GM19035 (cell line): ENCODE data around the gene DCX.
"Not testable (repeated sequence)": the region's sequence is repeated elsewhere in the genome, so short reads cannot be mapped to it uniquely, and the experiment has no call there.

ENCODE experiments used
- ATAC-seq: cut with Tn5 transposase; IDR thresholded peaks from one replicate; pipeline ENCODE4 v1.9.1; 2021; ENCODE audit not compliant: unreplicated experiment

DCX gene

DNA sequence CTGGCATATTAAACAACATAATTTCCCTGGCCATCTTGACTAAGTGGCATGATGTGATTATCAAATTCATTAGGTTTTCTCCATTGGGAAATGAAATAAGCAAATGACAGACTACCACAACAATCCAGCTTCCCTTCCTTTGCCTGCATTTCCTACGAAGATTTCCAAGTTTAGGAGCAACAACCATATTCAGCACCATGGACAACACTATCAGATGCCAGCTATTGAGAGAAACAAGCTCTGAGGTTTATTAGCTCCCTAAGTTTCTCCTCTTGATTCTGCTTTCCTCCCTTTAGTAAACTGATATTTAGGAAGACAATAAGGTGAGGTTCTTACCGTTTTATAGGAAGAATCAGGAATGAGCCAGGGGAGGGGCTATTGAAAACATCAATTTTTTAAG lies 36.2 kb downstream of the DCX start:
- no peak for ATAC-seq

DNA sequence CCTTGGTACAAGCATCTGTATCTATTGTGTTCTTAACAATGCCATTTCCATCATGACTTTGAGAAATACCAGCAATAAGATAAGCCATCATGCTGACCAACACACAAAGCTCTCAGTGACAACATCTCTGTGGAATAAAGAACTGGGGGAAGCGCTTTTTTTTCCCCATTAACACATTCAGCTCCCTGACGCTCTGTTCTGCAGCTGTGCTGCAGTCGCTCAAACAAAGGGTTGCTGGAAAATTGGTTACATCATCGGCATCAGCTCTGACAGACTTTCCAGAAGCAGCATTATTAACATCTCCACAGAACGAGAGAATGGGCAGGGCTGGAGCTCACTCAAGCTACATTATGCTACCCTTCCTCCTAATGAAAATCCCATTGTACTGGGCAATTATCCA lies 39.9 kb downstream of the DCX start:
- no peak for ATAC-seq

DNA sequence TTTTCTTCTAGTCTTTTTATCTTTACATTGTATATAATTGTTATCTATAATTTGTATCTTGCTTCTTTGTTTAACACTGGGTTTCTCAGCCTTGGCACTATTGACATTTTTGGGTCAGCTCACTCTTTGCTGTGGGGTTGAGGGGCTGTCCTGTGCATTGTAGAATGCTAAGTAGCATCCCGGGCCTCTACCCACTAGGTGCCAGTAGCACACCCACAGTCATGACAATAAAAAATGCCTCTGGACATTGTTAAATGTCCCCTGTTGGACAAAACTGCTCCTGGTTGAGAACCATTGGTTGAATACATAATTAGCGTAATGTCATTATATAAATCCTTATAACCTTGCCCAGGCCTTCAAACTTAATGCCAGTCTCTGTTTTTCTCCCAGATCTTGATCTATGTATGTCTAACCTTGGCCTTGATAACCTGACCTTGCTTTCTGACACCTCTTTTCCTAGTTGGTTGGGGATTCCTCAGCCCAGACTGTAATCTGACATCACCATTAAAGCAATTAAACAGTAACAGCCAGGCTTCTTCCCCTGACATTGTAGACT lies 46.1 kb downstream of the DCX start:
- no peak for ATAC-seq

DNA sequence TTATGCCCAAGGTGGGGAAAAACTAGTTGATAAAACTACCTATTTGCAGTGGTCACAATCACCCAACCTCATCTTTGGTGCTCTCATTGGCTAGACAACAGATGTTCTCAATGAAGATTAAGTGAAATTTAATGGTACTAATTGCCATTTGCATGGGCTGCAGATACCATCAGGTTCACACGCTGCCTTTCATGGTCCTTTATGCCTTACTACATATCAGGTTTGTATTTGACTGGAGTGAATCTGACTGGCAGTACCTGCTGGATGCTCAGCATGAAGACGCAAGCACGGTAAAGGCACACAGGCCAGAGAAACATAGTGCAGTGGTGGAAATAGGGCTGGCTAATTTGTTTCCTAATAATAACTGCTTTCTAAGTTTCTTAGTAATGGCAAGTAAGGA lies 48.3 kb downstream of the DCX start:
- no peak for ATAC-seq

DNA sequence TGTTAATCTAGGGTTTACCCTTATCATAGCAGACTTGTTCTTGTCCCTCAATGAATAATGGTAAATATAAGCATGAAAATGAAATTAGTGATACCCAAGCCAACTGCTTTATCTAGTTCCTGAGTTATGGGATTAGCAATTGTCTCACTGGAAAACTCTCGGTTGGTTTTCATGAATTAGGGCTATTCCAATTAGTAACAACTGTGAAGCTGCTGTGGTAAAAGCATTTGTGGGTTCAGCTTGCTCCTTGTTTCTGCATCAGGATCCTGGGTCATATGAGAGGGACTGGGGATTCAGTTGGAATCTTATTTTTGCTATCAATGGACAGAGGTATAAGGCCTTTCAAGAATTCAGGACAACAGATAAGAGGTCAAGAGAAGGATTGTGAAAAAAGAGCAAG lies 50.2 kb downstream of the DCX start:
- no peak for ATAC-seq

DNA sequence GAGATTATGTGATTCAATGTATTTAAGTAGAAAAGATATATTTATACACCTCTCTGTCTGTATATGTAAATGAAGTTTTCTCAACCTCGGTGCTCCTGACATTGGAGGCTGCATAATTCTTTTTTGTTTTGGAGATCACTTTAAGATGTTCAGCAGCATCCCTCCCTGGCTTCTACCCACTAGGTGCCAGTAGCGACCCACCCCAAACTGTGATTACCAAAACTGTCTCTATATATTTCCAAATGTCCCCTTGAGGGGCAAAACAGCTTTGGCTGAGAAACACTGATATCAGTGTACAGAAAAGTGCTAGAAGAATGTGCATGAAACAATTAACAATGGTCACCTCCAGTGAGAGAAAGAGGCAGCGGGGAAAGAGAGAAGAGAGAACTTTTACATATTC lies 51.2 kb downstream of the DCX start:
- ATAC-seq = no peak

DNA sequence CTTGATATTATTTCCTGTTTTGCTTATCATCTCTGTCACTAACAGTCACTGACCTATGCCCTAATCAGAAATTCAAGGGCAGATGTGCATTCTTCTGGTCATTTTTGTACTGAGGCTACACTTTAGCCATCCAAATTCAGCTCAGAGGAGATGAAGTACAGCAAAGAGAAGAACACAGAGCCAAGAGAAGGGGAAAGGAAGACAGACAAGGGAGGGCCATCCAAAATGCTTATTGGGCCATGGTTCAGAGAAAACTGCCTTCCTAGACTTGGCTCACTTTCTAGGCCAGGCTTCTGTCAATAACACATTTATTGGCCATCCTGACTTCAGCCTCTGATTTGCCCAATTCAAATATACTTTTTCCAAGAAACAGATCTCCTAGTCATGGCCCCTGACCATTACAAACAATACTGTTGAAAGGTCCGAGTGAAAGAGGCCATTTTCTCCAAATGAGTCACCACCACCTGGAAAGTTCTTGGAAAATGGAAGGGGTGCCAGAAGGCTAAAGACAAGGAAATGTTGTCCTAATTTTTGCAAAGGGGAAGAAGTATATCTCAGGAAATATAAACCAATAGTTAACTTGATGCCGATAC lies 56.4 kb downstream of the DCX start:
- ATAC-seq = no peak

DNA sequence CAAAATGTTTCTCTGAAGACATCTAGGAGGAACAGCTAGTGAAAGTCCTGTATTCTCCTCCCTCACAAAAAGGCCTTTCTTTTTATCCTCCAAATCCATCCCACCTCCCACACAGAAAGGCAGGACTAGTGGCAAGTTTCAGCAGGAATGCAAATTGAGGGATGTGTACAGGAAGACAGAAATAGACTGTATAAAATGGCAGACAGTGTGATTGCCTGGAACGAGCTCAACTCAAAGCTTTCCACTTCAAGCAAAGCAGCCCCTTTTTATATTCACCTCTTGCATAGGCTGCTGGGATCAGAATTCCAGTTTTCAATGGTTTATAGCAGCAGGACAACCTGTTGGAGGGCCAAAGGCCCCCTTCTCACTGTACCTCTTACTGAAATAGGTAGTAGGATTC lies 57.5 kb downstream of the DCX start:
- ATAC-seq = no peak

DNA sequence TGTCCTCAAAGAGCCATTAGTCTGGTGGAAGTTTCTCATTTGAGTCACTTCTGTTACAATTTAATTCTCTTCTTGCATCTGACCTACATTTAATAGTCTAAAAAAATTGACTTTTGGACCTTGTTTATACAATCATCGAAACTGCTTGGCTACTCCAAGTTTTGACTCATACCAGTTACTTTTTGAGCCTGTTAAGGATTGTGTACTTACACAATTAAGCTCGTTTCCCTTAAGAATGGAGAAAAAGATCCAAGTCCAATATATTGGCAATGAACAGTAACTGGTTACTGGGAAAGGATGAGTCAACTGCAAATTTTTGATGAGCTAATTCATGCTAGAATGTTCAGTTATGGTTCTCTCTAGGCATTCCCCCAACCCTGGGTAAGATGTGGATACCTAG lies 58.2 kb downstream of the DCX start:
- ATAC-seq = no peak

DNA sequence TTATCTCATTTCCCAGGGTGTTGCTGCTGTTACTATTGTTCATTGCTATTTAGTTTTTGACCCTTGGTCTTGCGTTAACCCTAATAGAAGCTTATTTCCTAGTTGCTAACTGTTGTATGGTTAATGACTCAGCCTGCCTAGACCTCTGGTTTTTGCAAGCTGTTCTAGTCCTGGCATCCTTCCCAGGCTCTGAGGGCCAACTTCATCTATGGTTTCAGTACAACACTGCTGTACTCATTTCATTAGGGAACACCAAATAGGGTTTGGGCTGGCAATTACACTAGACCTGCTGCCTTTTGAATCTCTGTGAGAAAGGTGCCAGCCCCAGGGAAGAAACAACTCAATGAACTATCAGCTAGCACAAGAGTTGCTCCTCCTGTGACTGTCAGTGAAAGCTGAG lies 59.6 kb downstream of the DCX start:
- ATAC-seq = no peak

DNA sequence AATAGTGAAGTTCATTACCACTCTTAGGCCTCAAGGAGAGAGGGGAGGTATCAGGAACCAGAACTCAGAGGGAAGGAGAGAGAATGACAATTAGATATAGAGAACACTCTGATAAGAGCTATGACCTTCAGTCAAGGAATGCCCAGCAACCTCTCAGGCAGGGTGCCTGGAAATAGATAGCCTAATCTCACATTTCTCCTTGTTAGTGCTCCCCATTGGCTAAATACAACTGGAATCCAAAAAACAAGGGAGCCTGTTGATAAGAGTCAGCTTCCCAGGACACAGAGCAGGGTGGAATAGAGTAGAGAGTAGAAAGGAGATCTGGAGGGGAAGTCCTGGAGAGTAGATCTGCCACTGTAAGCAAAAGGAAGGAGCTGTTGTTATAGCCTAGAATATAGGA lies 62.1 kb downstream of the DCX start:
- ATAC-seq = no peak

DNA sequence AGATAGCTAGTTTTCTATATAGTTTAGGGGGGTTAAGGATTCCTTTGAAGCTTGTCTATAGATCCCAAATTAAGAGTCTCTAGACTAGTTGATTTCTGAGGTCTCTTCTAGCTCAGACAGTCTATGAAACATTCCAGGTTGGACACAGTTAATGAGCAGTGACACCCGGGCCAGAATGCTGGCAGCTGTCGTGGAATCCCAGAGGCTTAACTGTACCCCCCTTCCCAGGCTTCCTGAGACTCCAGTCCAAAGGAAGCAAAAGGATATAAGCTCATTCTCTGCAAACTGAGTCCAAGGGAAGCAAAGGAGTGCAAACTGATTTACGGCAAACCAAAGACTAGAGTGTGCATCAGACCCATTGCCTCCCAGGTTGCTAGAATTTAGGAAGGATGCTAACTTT lies 62.9 kb downstream of the DCX start:
- ATAC-seq = no peak

DNA sequence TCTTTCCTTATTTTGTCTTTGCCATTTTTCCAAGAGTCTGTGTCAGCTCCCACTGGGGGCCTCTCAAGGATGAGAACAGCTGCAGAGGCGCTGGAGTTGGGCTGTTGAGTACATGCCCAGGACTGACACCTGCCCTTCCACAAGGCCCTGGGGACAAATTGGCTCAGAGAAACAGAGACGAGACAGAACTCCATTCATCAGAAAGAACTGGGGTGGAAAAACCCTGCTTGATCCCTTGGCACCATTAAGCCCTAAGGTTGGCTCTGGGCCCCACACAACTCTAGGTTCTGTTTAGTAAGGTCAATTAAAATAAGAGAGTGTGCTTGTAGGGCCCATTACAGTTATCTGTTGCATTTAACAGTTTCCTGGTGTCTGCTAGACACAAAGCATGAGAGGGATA lies 63.6 kb downstream of the DCX start:
- ATAC-seq = no peak

DNA sequence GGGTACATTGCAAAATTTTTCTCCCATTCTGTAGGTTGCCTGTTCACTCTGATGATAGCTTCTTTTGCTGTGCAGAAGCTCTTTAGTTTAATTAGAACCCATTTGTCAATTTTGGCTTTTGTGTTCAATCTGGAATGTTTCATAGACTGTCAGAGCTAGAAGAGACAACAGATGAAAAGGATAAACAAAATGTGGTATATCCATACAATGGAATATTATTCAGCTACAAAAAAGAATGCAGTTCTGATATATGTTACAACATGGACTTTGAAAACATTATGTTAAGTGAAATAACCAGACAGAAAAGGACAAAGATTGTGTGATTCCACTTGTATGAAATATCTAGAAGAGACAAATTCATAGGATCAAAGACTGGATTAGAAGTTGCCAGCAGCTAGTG lies 65.8 kb downstream of the DCX start:
- not testable (repeated sequence) for ATAC-seq

DNA sequence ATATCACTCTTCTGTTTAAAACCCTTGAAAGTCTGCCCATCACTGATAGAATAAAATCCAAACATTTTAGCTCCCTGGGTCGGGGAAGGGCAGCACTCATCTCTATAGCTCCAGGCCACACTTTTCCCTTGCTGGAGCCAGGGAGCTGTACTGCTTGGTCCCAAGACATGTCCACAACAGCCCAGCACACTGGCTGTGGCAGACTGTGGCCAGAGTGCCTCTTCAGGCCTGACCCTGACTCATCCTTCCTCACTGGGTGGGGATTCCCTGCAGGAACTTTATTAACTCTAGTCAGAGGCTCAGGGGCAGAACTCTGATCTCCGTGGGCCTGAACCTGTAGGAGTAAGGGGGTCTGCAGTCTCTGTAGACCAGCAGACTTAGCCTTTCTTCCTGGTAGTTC lies 71.9 kb downstream of the DCX start:
- ATAC-seq = no peak

DNA sequence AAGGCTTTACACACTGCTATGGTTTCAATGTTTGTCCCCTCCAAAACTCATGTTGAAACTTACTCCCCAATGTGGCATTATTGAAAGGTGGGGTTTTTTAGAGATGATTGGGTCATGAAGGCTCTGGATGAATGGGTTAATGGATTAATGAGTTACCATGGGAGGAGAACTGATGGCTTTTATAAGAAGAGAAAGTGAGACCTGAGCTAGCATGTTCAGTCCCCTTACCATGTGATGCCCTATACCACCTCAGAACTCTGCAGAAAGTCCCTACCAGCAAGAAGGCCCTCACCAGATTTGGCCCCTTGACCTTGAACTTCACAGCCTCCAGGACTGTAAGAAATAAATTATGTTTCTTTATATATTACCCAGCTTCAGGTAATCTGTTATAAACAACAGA lies 72.8 kb downstream of the DCX start:
- no peak for ATAC-seq

DNA sequence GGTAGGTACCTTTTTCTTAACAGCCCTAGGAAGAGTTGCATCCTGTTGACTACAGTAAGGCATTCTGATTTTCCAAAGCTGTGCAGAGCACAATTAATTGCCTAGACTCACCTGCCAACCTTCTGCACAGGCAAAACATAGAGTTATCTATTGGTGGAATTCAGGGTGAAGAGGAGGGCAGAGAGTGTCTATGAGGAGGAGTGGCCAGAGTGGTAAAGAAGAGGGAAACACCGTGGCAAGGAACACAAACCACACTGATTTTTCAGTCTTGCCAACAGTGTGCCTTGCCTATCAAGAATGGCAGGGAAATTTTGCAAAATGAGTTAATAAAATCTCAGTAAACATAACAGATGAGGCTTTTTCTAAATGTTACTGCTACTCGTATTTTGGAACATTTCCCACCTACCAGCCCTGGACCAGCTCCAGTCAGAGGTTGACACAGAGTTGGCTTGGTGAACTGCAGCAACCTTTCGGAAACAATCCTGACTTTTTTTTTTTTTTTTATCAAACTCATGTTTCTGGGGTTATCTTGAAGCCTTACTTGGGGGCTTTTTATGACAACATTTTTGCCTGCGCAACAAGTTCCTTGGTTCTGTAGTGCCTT lies 73.8 kb downstream of the DCX start:
- no peak for ATAC-seq

DNA sequence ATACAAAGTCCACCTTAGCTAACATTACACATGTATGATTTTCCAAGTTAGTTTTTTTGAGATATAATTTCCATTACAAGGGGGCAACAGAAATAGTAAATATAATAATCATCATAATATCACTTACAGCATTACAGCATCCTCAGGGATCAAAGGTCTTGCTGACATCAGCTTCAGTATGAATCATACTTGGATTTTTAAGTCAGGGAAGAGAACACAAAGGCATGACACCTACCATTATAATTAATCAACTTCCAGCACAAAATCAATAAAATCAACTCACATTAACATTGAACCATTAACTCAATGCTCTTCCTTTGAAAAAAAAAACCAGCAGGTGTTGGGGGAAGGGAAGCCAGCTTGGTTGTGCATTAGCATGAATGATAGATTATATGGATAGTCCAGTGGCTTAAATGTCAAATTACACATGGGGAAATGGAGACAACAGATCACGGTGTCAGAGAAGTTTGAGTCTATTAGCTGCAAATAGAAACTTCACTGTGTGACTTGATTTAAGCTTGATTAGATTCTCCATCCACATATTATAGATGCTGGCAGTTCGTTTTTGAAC lies 74.8 kb downstream of the DCX start:
- no peak for ATAC-seq

DNA sequence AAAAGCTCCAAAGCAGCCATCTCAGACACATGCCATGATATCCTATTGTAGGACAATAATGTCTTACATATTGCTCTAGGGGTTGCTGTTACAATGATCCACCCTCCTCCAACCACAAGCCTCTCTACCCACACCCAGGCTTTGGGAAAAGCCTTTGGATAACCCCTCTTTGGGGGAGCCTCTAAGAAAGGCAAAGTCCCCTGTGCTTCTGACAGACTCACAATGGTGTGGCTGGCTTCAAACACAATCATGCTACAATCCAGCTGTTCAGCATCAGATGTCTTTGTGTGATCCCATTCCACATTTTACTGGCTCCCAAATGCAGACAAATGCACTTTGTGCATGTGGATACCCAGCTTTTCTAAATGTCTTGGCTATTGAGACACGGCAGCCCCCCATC lies 75.9 kb downstream of the DCX start:
- ATAC-seq = no peak

DNA sequence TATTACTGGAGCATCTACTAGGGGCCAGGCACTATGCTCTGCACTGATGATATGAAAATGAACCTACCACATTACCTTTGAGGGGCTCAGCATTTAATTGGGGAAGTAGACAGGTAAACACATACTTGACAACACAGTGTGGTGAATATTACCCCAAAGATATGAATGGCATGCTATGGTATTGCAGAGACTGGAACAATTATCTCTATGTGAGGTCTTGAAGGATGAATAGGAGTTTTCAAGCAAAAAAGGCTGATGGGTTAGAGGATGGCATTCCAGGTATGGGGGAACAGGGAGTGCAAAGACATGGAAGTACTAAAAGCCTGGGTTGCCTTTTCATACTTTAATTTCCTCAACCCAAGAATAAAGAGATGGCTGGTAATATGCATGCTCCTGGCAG lies 82.6 kb downstream of the DCX start:
- ATAC-seq = no peak

DNA sequence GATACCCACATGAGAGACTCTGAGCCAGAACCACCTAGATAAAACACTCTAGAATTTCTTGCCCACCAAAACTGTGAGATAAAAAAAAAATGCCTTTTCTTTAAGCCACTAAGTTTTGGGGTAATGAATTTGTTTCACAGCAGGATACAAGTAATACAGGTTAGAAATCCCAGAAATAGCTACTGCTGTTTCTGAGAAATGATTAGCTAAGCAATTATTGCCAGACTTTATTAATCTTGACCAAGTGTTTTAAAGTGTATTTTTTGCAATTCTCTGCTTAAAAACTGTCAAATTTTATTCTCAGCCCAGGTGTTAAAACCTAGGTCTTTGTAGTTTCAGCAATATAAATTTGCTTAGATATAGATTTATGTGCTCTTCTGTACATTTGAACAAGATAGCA lies 83.1 kb downstream of the DCX start:
- no peak for ATAC-seq

DNA sequence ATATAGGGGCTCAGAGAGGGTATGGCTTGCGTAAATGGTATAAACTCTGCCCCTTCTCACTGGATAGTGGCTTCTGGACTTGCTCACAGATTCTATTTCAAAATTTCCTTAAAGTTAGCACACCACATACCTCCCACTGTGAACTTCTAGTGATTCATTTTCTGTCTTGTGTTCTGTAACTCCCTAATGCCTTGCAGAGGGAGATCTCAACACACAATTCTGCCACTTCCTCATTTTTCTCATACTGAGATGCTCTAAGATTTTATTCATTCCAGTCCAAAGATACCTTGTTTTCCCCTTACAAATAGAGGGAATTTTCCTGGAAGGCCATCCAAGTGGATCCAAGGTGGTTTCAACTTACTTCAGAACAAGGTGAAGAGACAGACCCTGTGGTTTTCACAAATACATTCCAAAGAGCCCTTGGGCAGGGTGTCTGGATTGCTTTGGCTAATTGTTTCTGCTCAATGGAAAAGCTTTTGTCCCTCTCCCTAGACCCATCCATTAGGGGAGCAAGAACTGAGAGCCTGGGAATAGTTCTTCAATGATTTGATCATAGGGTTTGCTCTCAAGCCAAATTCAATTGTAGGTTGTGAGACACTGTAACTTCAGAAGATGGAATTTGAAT lies 89.6 kb downstream of the DCX start:
- no peak for ATAC-seq
